ENCODE measurements around the gene PGBD5.

PGBD5 gene

GRCh38 chr1:230327892-230328284 is 98.2 kb downstream of the PGBD5 start:
- no peak for TF ChIP-seq CTCF (IDR thresholded peaks at IDR 0.05; ENCODE audit: insufficient read depth, missing control alignments)
- FAIRE-seq (no peak), DNase-seq (ENCODE audit: insufficient read length, low spot score) (no peak)

- DNase-seq (ENCODE audit: insufficient read length, low spot score) (no peak), FAIRE-seq (no peak)
- TF ChIP-seq CTCF (IDR thresholded peaks at IDR 0.05; ENCODE audit: insufficient read depth, missing control alignments): no peak
These were observed 98.9 kb downstream of the PGBD5 start for GRCh38 chr1:230326971-230327891.

GRCh38 chr1:230323686-230324085 is 102.4 kb downstream of the PGBD5 start:
- DNase-seq (ENCODE audit: insufficient read length, low spot score) (no peak), FAIRE-seq (no peak)
- TF ChIP-seq CTCF (IDR thresholded peaks at IDR 0.05; ENCODE audit: insufficient read depth, missing control alignments): no peak

GRCh38 chr1:230322967-230323547 is 103.1 kb downstream of the PGBD5 start:
- TF ChIP-seq CTCF (IDR thresholded peaks at IDR 0.05; ENCODE audit: insufficient read depth, missing control alignments): no peak
- FAIRE-seq (no peak), DNase-seq (ENCODE audit: insufficient read length, low spot score) (no peak)

GRCh38 chr1:230322421-230322756 is 103.7 kb downstream of the PGBD5 start:
- FAIRE-seq (no peak), DNase-seq (ENCODE audit: insufficient read length, low spot score) (no peak)

GRCh38 chr1:230321741-230322420 is 104.3 kb downstream of the PGBD5 start:
- FAIRE-seq (no peak), DNase-seq (ENCODE audit: insufficient read length, low spot score) (no peak)

More at GRCh38 chr1:230322421-230322756, 103.7 kb downstream of the PGBD5 start:
- TF ChIP-seq CTCF (IDR thresholded peaks at IDR 0.05; ENCODE audit: insufficient read depth, missing control alignments): no peak

More at GRCh38 chr1:230321741-230322420, 104.3 kb downstream of the PGBD5 start:
- no peak for TF ChIP-seq CTCF (IDR thresholded peaks at IDR 0.05; ENCODE audit: insufficient read depth, missing control alignments)
